ENCODE measurements around the gene PPP3R2. TPM values are rescaled to one million over a fixed set of nuclear protein-coding genes. Genes with fewer than 3 reads are reported as not detected.

PPP3R2 gene
- total RNA-seq, 4 donors from 2014 or later, result not detected

DNA sequence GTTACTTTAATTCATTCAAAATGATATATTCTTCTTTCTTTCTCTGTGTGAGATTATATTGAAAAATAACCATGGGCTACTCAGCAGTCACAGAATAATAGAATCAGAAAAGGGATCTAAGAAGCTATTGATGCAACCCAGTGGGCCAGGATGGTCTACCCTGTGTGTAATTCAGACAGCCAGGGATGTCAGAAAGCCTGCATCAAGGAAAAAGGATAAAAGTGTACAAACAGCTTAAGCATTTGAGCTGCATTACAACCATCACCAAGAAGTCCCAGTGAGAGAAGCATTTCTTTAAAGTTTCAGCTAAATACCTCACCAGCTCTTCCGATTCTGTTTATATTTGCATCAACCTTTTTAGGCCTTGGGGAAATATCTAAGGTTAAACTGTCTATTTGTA, 37.8 kb upstream of the PPP3R2 start:
- ATAC-seq (ENCODE audit: low FRiP score), result no peak

DNA sequence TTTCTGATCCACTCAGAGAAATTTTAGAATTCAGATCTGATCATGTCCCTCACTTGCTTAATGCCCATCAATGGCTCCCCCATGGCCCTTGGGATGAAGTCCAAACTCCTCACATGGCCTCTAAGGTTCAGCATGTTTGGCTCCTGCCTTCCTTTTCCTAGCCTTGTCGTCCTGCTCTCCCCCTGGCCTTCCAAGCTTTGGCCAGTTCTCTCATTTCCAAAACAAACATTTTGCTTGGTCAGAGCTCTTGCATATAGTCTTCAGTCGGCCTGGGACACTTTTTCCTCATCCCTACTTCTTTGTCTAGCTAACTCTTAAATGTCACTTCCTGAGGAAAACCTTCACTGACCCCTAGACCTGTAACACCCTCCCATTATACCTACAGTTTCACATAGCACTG, 37.1 kb upstream of the PPP3R2 start:
- DNase-seq (ENCODE audit: low spot score) (no peak), ATAC-seq (ENCODE audit: low FRiP score) (no peak)
- TF ChIP-seq, protein P1, sequence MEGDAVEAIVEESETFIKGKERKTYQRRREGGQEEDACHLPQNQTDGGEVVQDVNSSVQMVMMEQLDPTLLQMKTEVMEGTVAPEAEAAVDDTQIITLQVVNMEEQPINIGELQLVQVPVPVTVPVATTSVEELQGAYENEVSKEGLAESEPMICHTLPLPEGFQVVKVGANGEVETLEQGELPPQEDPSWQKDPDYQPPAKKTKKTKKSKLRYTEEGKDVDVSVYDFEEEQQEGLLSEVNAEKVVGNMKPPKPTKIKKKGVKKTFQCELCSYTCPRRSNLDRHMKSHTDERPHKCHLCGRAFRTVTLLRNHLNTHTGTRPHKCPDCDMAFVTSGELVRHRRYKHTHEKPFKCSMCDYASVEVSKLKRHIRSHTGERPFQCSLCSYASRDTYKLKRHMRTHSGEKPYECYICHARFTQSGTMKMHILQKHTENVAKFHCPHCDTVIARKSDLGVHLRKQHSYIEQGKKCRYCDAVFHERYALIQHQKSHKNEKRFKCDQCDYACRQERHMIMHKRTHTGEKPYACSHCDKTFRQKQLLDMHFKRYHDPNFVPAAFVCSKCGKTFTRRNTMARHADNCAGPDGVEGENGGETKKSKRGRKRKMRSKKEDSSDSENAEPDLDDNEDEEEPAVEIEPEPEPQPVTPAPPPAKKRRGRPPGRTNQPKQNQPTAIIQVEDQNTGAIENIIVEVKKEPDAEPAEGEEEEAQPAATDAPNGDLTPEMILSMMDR (IDR thresholded peaks at IDR 0.05), result no peak

More for the DNA sequence above, 37.8 kb upstream of the PPP3R2 start:
- TF ChIP-seq, protein P1 (IDR thresholded peaks at IDR 0.05), result no peak
- DNase-seq (ENCODE audit: low spot score), result no peak

DNA sequence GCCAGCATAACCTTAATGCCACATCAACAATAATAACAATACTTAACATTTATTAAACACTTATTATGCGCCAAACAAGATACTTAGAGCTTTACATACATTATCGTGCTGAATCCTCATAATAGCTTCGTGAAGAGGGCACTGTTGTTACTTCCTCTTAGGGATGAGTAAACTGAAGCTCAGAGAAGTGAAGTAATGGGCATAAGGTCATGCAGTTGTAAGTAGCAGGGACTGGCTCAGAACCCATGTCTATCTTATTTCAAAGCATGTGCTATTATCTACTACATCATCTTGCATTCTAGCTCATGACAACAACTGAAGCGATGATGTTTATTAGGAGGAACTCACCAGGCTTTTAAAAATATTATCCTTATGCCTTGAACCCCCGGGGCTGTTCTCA, 34.9 kb upstream of the PPP3R2 start:
- TF ChIP-seq, protein P1 (IDR thresholded peaks at IDR 0.05), result no peak

DNA sequence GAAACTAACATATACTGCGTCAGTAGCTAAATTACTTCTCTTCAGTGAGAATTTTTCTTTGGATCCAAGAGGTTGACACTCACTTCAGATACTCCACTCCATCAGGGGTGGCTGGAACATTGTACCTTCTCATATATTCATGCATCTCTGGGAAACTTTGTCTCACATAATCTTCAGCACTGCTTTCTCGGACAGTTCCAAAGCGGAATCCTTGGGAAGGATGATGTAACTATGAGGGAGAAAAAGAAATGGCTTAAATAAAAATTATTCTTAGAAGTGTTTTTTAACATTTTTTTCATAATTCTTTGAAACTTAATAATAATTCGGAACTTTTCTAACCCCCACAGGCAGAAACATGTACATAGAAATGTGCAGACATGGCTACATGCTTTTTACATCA, 33.4 kb upstream of the PPP3R2 start:
- no peak for DNase-seq (ENCODE audit: low spot score)
- TF ChIP-seq, protein P1 (IDR thresholded peaks at IDR 0.05), result no peak
- no peak for ATAC-seq (ENCODE audit: low FRiP score)

More for the DNA sequence above, 34.9 kb upstream of the PPP3R2 start:
- ATAC-seq (ENCODE audit: low FRiP score) (no peak), DNase-seq (ENCODE audit: low spot score) (no peak)

DNA sequence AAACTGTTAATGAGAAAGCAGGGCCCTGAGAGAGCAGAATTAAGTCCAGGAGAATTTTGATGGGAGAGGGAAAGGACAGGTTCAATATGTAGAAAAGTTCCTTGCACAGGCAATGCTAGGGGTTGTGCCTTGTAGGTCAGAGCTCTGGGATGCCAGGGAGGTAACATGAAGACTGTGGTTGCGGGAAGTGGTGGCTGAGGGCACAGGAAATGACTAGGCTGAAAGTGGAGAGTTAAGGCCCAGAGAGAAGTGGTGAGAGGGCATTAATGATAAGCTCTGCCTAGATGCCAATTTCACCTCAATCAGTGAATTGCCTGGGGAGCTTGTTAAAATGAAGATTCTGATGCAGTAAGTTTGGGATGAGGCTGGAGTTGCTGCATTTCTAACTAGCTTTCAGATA, 31.5 kb upstream of the PPP3R2 start:
- DNase-seq (ENCODE audit: low spot score), result no peak
- no peak for ATAC-seq (ENCODE audit: low FRiP score)
- TF ChIP-seq, protein P1 (IDR thresholded peaks at IDR 0.05), result no peak

DNA sequence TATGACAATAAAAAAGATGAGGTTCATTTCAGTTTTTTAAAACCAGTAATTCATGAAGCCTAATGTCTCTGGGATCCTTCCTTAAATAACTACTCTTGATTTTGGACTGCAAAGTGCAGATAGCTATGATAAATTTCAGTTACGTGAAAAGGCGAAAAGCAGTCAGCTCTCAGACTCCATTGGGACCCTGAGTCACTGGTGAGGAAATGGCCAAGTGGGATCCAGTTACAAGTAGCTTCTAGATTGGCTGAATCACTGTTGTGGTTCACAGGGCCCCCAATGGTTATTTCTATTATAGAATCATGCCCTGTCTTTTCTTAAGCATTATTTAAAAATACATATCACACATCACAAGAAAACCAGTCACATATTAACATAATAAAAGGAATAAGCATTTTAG, 31.1 kb upstream of the PPP3R2 start:
- TF ChIP-seq, protein P1 (IDR thresholded peaks at IDR 0.05), result no peak
- no peak for DNase-seq (ENCODE audit: low spot score)
- no peak for ATAC-seq (ENCODE audit: low FRiP score)

DNA sequence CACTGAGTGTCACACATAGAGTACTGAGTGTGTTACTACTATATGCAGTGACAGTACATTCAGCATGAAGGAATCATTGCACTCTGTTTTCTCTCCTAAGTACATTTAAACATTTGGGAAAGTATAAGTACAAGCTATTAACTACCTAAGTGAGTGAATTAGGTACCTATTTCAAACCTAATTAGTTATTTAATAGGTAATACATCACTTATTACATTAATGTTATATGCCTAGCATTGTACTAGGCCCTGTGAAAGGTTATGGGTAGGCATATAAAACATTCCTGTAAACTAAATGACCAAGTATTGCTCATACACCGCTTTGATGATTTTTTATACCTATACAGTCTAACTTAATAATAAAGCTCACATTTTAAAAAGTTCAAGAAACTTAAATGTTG, 25.7 kb upstream of the PPP3R2 start:
- TF ChIP-seq, protein P1 (IDR thresholded peaks at IDR 0.05), result no peak
- no peak for ATAC-seq (ENCODE audit: low FRiP score)

More for the DNA sequence above, 25.7 kb upstream of the PPP3R2 start:
- no peak for DNase-seq (ENCODE audit: low spot score)
